HG03175 (cell line): ENCODE measurements around the gene USP40.
"Not testable (repeated sequence)": the region's sequence is repeated elsewhere in the genome, so short reads cannot be mapped to it uniquely, and the experiment has no call there.

ENCODE experiments used
- ATAC-seq: cut with Tn5 transposase; IDR thresholded peaks from one replicate; pipeline ENCODE4 v1.9.1; 2021; ENCODE audit warnings: mild to moderate bottlenecking, moderate library complexity; ENCODE audit not compliant: unreplicated experiment

The USP40 gene

GRCh38 chr2:233566141-233566956 lies at the start of gene USP40:
TSS of gene USP40 (minus strand) at chr2:233566782. CDS start at chr2:233565554, 1,228 bp downstream.
- peak; percentile 72 for ATAC-seq

GRCh38 chr2:233611284-233611683 lies 44.7 kb upstream of the USP40 start:
- ATAC-seq = no peak

- no peak for ATAC-seq
Observed at GRCh38 chr2:233605680-233606079, 39.1 kb upstream of the USP40 start.

GRCh38 chr2:233604826-233605225 lies 38.2 kb upstream of the USP40 start:
- no peak for ATAC-seq

GRCh38 chr2:233603520-233603919 lies 36.9 kb upstream of the USP40 start:
- no peak for ATAC-seq

GRCh38 chr2:233602076-233602475 lies 35.5 kb upstream of the USP40 start:
- ATAC-seq = no peak

GRCh38 chr2:233600386-233600785 lies 33.8 kb upstream of the USP40 start:
- no peak for ATAC-seq

GRCh38 chr2:233598952-233599351 lies 32.4 kb upstream of the USP40 start:
- ATAC-seq = no peak

- no peak for ATAC-seq
Observed at GRCh38 chr2:233597522-233597921, 30.9 kb upstream of the USP40 start.

- ATAC-seq = no peak
Observed at GRCh38 chr2:233593201-233593600, 26.6 kb upstream of the USP40 start.

GRCh38 chr2:233592706-233593105 lies 26.1 kb upstream of the USP40 start:
- not testable (repeated sequence) for ATAC-seq

GRCh38 chr2:233588400-233588799 lies 21.8 kb upstream of the USP40 start:
- ATAC-seq = no peak

GRCh38 chr2:233584210-233584609 lies 17.6 kb upstream of the USP40 start:
- ATAC-seq = no peak

- not testable (repeated sequence) for ATAC-seq
Observed at GRCh38 chr2:233583217-233583965, 16.8 kb upstream of the USP40 start.

GRCh38 chr2:233577341-233577740 lies 10.8 kb upstream of the USP40 start:
- not testable (repeated sequence) for ATAC-seq

- ATAC-seq = no peak
Observed at GRCh38 chr2:233572468-233572867, 5.9 kb upstream of the USP40 start.

GRCh38 chr2:233571462-233571861 lies 4.9 kb upstream of the USP40 start:
- ATAC-seq = no peak

- no peak for ATAC-seq
Observed at GRCh38 chr2:233571001-233571400, 4.4 kb upstream of the USP40 start.

GRCh38 chr2:233565685-233566140 lies 869 bp downstream of the USP40 start:
- ATAC-seq = peak; percentile 35

- no peak for ATAC-seq
Observed at GRCh38 chr2:233563663-233564430, 2.7 kb downstream of the USP40 start.
